ENCODE measurements around the gene DENND1C.

DNA sequence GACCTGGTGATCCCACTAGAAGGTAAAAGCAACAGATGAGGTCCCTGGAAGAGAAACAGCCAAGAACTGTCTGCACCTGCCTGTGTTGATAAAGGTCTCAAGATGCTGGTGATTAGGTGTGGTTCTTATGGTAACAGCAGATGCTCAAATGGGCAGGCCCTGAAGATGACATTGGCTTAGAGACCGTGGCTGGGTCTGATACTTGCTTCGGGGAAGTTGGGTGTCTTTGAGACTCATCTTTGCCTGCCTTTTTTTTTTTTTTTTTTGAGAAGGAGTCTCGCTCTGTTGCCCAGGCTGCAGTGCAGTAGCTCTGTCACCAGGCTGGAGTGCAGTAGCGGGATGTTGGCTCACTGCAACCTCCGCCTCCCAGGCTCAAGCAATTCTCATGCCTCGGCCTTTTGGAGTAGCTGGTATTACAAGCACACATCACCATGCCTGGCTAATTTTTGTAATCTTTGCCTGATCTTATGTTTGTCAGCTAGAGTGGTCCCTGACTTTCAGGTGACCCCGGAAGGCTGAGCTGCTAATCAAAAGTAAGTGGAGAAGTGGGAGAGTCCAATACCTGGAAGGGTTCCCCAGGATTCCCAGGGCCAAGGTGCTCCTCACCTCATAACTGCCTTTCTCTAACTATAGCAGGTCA, 29.9 kb downstream of the DENND1C start:
- TF ChIP-seq POLR2A (IDR thresholded peaks at IDR 0.05): no peak
- TF ChIP-seq, protein P1, sequence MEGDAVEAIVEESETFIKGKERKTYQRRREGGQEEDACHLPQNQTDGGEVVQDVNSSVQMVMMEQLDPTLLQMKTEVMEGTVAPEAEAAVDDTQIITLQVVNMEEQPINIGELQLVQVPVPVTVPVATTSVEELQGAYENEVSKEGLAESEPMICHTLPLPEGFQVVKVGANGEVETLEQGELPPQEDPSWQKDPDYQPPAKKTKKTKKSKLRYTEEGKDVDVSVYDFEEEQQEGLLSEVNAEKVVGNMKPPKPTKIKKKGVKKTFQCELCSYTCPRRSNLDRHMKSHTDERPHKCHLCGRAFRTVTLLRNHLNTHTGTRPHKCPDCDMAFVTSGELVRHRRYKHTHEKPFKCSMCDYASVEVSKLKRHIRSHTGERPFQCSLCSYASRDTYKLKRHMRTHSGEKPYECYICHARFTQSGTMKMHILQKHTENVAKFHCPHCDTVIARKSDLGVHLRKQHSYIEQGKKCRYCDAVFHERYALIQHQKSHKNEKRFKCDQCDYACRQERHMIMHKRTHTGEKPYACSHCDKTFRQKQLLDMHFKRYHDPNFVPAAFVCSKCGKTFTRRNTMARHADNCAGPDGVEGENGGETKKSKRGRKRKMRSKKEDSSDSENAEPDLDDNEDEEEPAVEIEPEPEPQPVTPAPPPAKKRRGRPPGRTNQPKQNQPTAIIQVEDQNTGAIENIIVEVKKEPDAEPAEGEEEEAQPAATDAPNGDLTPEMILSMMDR (IDR thresholded peaks at IDR 0.05): no peak
